HUES64 (cell line): ENCODE results near the gene ARHGAP26.

ENCODE experiments used
- H3K27ac ChIP-seq: 2 replicates; pipeline ENCODE4 v1.7.0; 2013; ENCODE audit warnings: low read depth, low read length, inconsistent platforms
- H3K27me3 ChIP-seq: 2 replicates; pipeline ENCODE4 v1.6.1; 2013; ENCODE audit warnings: mild to moderate bottlenecking, low read length; ENCODE audit not compliant: insufficient read depth
- H3K36me3 ChIP-seq: 2 replicates; pipeline ENCODE4 v1.6.1; 2013; ENCODE audit warnings: mild to moderate bottlenecking, low read length; ENCODE audit not compliant: insufficient read depth
- H3K4me1 ChIP-seq: 2 replicates; pipeline ENCODE4 v1.6.1; 2013; ENCODE audit warnings: mild to moderate bottlenecking, low read length, moderate library complexity; ENCODE audit not compliant: insufficient read depth
- H3K4me3 ChIP-seq: 2 replicates; pipeline ENCODE4 v1.5.1; 2013; ENCODE audit warnings: mild to moderate bottlenecking, low read length, moderate library complexity
- H3K9ac ChIP-seq: 2 replicates; pipeline ENCODE4 v1.6.1; 2013; ENCODE audit warnings: mild to moderate bottlenecking, low read depth, low read length
- H3K9me3 ChIP-seq: 2 replicates; pipeline ENCODE4 v1.6.1; 2013; ENCODE audit warnings: low read depth, low read length; ENCODE audit not compliant: insufficient read depth
- WGBS: fragments of 150-250, 120-280 bp; methylation state at CpG from one replicate; pipeline ENCODE4 v1.1.7; 2013; ENCODE audit warnings: missing lambda C conversion rate; 5-methylcytosine and 5-hydroxymethylcytosine counted together

The ARHGAP26 gene

DNA sequence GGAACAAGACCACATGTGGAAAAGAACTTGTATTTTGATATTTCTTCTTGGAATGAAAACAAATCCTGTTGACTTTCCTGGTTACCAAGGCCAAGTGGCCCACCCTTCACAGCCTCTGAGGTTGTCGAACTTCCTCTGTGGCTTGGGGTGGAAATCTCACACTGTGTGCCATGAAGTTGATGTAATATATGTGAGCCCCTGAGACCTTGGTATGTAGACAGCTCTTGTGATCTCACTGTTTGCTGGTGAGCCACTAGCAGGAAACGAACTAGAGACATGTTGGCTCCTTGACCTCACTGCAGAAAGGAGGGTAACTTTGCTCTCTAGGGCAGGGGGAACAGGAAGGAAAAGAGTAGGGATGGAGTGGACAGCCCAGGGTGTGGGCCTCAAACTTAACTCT is 159.4 kb downstream of the ARHGAP26 start:
- no peaks in the 10 kb centered on the region for H3K36me3 ChIP-seq
- no peak overlapping the region for H3K27ac ChIP-seq
- no peaks in the 10 kb centered on the region for H3K27me3 ChIP-seq
- no peaks in the 10 kb centered on the region for H3K9me3 ChIP-seq
- WGBS: 91% methylated on average over 2 of the region's 2 CpGs
- H3K4me3 ChIP-seq: no peak overlapping the region
- no peak overlapping the region for H3K9ac ChIP-seq
- peaks cover 9% of the 10 kb centered on the region; the same call in 1 of the 2 replicates for H3K4me1 ChIP-seq

DNA sequence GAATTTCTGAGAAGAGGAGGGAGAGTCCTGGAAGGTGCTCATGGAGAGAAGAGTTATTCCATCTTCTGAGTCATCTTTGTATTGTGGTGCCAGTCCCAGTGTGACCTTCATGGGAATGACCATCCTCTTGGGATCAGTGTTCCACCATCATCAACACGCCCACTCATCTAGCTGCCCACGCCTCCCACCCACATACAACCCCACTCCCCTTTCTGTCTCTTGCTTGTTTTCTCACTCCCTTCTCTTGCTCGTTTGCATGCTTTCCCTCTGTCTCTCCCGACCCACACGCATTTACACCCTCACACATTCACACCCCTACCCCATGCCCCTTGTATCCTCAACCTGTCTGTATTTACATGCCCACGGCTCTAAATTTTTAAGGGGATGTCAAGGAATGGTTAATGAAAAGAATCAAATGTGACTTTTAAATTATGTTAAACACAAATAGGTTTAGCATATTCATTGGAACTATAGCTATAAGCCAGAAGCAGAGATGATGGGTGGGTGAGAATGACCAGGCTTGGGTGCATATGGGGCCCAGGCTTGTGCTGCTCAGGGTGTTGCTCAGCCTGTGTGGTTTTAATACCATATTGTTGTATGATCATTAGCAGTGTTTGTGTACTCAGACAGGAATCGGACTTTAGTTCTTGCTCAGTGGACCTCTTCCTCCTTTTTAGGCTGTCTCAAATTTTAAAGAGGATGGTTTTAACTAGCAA is 160.4 kb downstream of the ARHGAP26 start:
- 91% methylated on average over 6 of the region's 7 CpGs for WGBS
- H3K27ac ChIP-seq: no peak overlapping the region
- H3K4me1 ChIP-seq: peaks cover 9% of the 10 kb centered on the region; the same call in 1 of the 2 replicates
- H3K4me3 ChIP-seq: no peak overlapping the region
- H3K9ac ChIP-seq: no peak overlapping the region
- H3K9me3 ChIP-seq: no peaks in the 10 kb centered on the region
- no peaks in the 10 kb centered on the region for H3K36me3 ChIP-seq
- H3K27me3 ChIP-seq: no peaks in the 10 kb centered on the region

DNA sequence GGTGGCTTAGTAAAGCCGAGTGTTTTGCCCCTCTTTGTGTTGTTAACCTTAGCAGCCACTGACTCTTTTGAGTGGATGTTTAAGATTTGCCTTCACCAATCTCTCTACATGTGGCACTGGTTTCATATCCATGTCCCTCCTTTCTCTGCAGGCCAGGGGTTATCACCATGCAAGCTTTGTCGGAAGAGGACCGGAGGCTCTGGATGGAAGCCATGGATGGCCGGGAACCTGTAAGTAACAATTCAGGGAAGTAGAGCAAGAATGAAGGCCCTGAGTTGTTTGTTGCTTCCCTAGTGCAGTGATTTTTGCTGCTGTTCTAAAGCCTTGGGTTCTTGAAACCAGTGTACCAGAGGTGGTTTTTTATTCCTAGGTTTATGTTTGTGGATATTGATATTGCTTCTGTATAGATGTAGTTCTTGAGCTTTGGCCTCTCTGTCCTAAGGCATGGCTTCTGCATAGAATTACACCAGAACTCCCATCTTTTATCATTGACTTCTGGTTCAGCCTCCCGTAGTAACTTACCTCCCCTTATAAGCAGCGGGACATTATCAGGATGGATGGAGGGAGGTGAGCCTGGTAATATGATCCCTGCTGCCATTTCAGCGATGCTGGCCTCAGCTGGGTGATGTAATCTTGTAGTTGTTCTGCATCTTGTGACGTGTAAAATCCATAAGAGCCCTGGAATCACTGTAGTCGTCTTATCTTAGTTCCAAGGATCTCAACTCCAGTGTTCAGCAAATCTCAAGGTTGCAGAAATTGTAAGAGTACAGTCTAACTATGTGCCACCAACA is 161.9 kb downstream of the ARHGAP26 start:
- 88% methylated on average over 8 of the region's 9 CpGs for WGBS
- no peak overlapping the region for H3K4me3 ChIP-seq
- no peaks in the 10 kb centered on the region for H3K36me3 ChIP-seq
- no peaks in the 10 kb centered on the region for H3K27me3 ChIP-seq
- no peaks in the 10 kb centered on the region for H3K9me3 ChIP-seq
- H3K9ac ChIP-seq: no peak overlapping the region
- peaks cover 9% of the 10 kb centered on the region; the same call in 1 of the 2 replicates for H3K4me1 ChIP-seq
- H3K27ac ChIP-seq: no peak overlapping the region

DNA sequence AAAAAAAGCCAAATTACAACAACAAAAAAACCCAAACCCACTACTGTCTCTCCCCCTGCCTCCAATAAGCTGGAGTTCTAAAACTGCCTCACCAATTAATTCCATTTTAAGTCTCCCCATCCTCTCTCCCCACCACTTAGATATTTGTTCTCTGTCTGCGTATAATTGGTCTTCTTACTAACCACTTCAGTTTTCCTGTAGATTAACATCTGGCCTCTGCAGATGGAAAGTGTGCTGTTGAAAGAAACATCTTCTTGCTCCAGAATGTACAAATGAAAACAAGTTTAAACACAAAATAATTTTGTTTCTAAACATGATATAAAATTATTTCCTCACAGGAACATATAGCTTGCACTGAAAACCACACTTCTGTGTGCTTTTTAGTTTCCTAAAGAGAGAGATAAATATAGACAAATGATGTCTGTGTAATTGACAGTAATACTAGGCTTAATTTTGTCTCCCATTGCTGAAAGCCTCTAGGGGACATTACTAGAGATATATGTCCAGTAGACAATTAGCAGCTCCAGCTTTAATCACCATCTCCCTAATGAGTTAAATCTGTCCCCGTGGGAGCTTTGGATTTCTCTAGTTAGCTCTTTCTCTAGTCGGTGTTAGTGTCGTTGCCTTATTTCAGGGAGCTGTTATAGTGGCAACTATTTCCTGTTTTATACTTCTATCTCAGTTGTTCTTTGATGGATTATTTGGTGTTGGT is 164.0 kb downstream of the ARHGAP26 start:
- H3K36me3 ChIP-seq: no peaks in the 10 kb centered on the region
- H3K27ac ChIP-seq: no peak overlapping the region
- H3K9ac ChIP-seq: no peak overlapping the region
- H3K9me3 ChIP-seq: no peaks in the 10 kb centered on the region
- no peak overlapping the region for H3K4me3 ChIP-seq
- H3K27me3 ChIP-seq: no peaks in the 10 kb centered on the region
- 95% methylated on average over 4 of the region's 4 CpGs for WGBS
- peaks cover 9% of the 10 kb centered on the region; the same call in 1 of the 2 replicates for H3K4me1 ChIP-seq

DNA sequence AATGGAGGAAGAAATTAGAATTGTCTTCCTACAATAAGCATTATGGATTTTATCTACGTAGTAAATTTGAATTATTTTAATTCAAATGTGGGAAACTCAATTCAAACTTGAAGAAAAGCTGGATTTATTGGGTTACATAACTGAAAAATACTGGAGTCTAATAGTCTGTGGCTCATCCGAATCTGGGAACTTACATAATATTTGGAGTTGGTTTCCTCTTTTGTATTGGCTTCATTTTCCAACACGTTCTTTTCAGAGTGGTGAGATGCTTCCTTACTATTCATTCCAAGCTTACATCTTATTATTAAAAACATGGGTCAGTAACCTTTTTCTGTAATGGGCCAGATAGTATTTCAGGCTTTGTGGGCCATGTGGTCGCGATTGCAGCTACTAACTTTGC is 164.8 kb downstream of the ARHGAP26 start:
- Histone ChIP-seq H3K9ac (no peak overlapping the region), H3K27me3 (no peaks in the 10 kb centered on the region), H3K4me3 (no peak overlapping the region), H3K27ac (no peak overlapping the region), H3K4me1 (peaks cover 9% of the 10 kb centered on the region; the same call in 1 of the 2 replicates), H3K9me3 (no peaks in the 10 kb centered on the region), H3K36me3 (no peaks in the 10 kb centered on the region)
- WGBS: 98% methylated on average over 5 of the region's 5 CpGs

DNA sequence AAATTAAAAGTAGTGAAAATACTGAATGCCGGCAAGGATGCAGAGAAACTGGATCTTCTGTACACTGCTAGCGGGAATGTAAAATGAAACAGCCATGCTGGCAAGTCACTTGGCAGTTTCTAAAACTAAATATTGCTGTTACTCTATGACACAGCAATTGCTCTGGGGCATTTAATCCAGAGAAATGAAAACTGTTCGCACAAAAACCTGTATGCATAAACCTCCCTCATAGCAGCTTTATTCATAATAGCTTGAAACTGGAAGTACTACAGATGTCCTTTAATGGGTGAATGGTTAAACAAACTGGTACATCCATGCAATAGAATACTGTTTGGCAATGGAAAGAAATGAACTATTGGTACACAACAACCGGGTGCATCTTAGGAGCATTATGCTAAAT is 167.2 kb downstream of the ARHGAP26 start:
- peaks cover 4% of the 10 kb centered on the region; the same call in 1 of the 2 replicates for H3K4me1 ChIP-seq
- no peak overlapping the region for H3K4me3 ChIP-seq
- no peak overlapping the region for H3K9ac ChIP-seq
- H3K9me3 ChIP-seq: no peaks in the 10 kb centered on the region
- no peak overlapping the region for H3K27ac ChIP-seq
- H3K27me3 ChIP-seq: no peaks in the 10 kb centered on the region
- WGBS: 92% methylated on average over 4 of the region's 4 CpGs
- no peaks in the 10 kb centered on the region for H3K36me3 ChIP-seq

DNA sequence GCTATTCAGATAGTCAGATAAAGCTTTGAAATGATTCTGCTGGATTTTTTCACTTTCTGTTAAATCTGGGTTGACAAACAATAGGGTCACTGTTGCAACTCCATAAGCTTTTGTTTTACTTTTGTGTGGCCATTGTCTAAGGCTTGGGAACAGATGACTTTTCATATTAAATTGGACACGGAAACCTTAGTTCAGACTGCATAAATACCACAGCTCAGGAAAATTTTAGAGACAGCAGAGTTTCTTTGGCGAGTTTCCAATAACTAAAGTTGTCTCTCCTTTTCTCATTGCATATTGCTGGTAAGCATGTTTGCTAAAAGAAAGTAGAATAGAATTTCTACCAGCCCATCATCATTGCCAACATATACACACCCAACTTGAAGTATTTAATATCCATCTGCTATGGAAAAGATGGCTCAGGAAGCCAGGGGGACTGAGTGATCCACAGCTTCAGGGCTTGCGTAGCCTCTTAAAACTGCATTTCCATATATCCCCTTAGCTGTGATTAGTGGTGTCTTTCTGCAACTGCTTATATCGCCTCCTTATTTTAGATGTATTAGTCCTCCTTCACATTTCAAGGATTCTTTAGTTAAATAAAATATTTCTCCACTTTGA is 168.2 kb downstream of the ARHGAP26 start:
- WGBS: 100% methylated on average over 3 of the region's 4 CpGs
- no peaks in the 10 kb centered on the region for H3K27me3 ChIP-seq
- no peaks in the 10 kb centered on the region for H3K9me3 ChIP-seq
- no peaks in the 10 kb centered on the region for H3K4me1 ChIP-seq
- no peak overlapping the region for H3K9ac ChIP-seq
- H3K27ac ChIP-seq: no peak overlapping the region
- no peaks in the 10 kb centered on the region for H3K36me3 ChIP-seq
- H3K4me3 ChIP-seq: no peak overlapping the region

DNA sequence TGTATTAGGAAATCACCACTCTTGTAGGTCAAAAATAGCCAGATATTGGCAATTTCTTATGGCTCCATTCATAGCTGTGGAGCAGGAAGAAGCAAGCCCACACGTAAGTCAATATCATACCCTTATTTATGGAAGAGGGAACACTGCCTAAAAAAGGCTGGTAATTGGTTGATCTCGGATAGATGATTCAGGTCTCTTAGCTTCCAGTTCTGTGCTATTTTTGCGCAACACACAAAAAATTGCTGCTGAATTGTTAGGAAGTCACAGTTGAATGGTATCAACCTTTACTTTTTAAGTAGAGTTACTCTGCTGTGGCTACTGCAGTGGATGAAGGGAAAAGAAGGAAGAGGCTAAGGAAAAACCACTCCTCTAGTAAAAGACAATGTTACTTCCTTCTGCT is 168.8 kb downstream of the ARHGAP26 start:
- Histone ChIP-seq H3K27me3 (no peaks in the 10 kb centered on the region), H3K4me3 (no peak overlapping the region), H3K9me3 (no peaks in the 10 kb centered on the region), H3K27ac (no peak overlapping the region), H3K9ac (no peak overlapping the region), H3K4me1 (no peaks in the 10 kb centered on the region), H3K36me3 (no peaks in the 10 kb centered on the region)
- 95% methylated on average over 3 of the region's 3 CpGs for WGBS

DNA sequence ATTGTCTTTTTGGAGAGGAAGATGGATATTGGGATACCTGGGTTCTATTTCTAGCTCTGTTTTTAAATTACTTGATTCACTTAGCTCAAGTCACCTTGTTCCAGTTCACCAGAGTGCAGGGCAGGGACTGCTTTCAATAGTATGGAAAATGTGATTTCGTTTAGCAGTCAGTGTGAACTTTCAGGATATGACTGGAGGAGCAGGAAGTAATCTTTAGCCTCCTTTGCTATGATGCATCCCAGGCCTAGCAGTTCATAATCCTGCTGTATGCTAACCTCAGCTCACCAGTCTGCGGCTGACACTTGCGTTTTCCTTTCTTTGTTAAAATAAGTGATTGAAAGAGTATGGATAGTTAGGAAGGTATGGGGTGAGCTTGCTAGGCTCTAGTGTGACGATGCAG is 169.7 kb downstream of the ARHGAP26 start:
- Histone ChIP-seq H3K4me3 (no peak overlapping the region), H3K27me3 (no peaks in the 10 kb centered on the region), H3K9me3 (no peaks in the 10 kb centered on the region), H3K36me3 (no peaks in the 10 kb centered on the region), H3K4me1 (no peaks in the 10 kb centered on the region), H3K27ac (no peak overlapping the region), H3K9ac (no peak overlapping the region)
- WGBS: 91% methylated on average over 3 of the region's 4 CpGs

DNA sequence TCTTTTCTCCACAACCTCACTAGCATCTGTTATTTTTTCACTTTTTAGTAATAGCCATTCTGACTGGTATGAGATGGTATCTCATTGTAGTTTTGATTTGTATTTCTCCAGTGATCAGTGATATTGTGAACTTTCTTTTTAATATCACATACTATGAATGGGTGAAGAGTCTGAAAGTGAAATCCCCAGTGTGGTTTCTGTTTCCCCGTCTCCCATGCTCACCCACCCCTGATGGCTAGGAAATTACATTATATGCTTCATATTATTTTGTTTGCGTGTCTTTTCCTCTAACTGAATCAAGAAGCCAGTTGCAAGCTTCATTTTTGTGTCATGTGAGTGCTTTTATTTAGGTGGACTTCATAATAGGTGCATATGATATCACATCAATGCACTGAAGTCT is 171.1 kb downstream of the ARHGAP26 start:
- Histone ChIP-seq H3K27ac (no peak overlapping the region), H3K4me3 (no peak overlapping the region), H3K9ac (no peak overlapping the region), H3K27me3 (no peaks in the 10 kb centered on the region), H3K9me3 (no peaks in the 10 kb centered on the region), H3K4me1 (no peaks in the 10 kb centered on the region), H3K36me3 (no peaks in the 10 kb centered on the region)
- no CpG with 5 or more reads among the region's 2 CpGs for WGBS

DNA sequence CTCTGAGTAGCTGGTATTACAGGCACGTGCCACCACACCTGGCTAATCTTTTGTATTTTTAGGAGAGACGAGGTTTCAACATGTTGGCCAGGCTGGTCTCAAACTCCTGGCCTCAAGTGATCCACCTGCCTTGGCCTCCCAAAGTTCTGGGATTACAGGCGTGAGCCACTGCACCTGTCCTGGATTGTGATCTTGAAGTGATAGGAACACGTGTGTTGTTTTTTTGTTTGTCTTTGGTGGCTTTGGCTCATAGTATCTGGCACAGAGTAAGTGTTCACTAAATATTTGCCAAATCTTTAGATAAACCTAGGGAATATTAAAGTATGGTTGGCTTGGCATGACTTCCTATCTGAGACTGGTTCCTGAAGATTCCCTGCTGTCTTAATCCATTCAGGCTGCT is 172.7 kb downstream of the ARHGAP26 start:
- Histone ChIP-seq H3K27me3 (no peaks in the 10 kb centered on the region), H3K9me3 (no peaks in the 10 kb centered on the region), H3K27ac (no peak overlapping the region), H3K4me3 (no peak overlapping the region), H3K4me1 (no peaks in the 10 kb centered on the region), H3K36me3 (no peaks in the 10 kb centered on the region), H3K9ac (no peak overlapping the region)
- WGBS: 95% methylated on average over 4 of the region's 4 CpGs
